IPS-20b (cell line): ENCODE data around the gene B3GAT3.
"Not testable (repeated sequence)": the region's sequence is repeated elsewhere in the genome, so short reads cannot be mapped to it uniquely, and the experiment has no call there.

Source experiments
- H3K27ac ChIP-seq: one replicate; pipeline ENCODE4 v1.5.1; 2013; ENCODE audit warnings: low read length
- H3K27me3 ChIP-seq: 2 replicates; pipeline ENCODE4 v1.6.1; 2013; ENCODE audit warnings: mild to moderate bottlenecking, low read length, inconsistent platforms; ENCODE audit not compliant: insufficient read depth
- H3K36me3 ChIP-seq: 2 replicates; pipeline ENCODE4 v1.6.1; 2013; ENCODE audit warnings: low read depth, mild to moderate bottlenecking, inconsistent platforms, low read length, moderate library complexity; ENCODE audit not compliant: insufficient read depth
- H3K4me1 ChIP-seq: 2 replicates; pipeline ENCODE4 v1.6.1; 2013; ENCODE audit warnings: mild to moderate bottlenecking, control low read depth, inconsistent platforms, low read length, moderate library complexity; ENCODE audit not compliant: insufficient read depth
- H3K4me3 ChIP-seq: 2 replicates; pipeline ENCODE4 v1.5.1; 2013; ENCODE audit warnings: mild to moderate bottlenecking, low read length, inconsistent platforms
- H3K9ac ChIP-seq: 2 replicates; pipeline ENCODE4 v1.6.1; 2013; ENCODE audit warnings: low read depth, mild to moderate bottlenecking, inconsistent platforms, low read length, moderate library complexity
- H3K9me3 ChIP-seq: 2 replicates; pipeline ENCODE4 v1.6.1; 2013; ENCODE audit warnings: mild to moderate bottlenecking, low read depth, low read length, inconsistent platforms; ENCODE audit not compliant: insufficient read depth

Gene B3GAT3

DNA sequence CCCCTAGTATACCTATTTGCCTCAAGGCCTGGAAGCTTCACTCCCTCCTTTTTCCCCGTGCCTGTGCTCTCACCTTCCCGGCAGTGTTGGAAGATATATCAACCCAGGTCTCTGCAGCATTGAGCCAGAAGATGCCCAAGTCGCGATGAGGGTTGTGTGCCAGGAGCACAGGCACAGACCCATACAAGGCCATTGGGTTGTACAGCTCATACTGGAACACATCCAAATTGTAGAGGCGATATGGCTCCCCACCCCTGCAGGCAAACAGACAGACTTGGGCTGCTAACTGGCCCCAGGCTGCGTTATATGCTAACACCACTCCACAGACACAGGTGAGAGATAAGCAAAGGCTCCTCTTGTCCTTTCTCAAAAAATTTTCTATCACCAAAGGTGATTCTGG lies 10.7 kb upstream of the B3GAT3 start:
- Histone ChIP-seq H3K4me3 (no peak overlapping the region), H3K9me3 (no peaks in the 10 kb centered on the region), H3K4me1 (no peaks in the 10 kb centered on the region), H3K27me3 (no peaks in the 10 kb centered on the region), H3K27ac (no peak overlapping the region), H3K9ac (no peak overlapping the region), H3K36me3 (peaks cover 99% of the 10 kb centered on the region)

DNA sequence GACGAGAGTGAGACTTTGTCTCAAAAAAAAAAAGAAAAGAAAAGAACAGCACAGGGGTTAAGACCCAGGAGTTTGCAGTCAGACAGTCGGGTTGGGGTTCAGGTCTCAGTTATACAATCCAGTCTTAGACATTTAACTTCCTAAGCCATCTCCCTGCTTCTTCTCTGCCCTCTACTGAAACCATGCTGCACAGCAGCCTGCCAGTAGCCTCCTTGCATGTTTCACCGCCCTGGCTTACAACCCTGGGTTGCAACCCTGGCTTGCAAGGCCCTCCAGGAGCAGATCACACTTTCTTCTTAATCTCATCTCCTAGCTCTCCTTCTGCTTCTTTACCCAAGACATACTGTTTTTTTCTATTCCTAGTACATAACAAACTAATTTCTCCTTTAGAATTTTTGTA lies 5.9 kb upstream of the B3GAT3 start:
- peaks cover 83% of the 10 kb centered on the region for H3K36me3 ChIP-seq
- no peak overlapping the region for H3K4me3 ChIP-seq
- H3K27me3 ChIP-seq = no peaks in the 10 kb centered on the region
- H3K9me3 ChIP-seq = no peaks in the 10 kb centered on the region
- H3K9ac ChIP-seq = no peak overlapping the region
- no peaks in the 10 kb centered on the region for H3K4me1 ChIP-seq
- no peak overlapping the region for H3K27ac ChIP-seq

DNA sequence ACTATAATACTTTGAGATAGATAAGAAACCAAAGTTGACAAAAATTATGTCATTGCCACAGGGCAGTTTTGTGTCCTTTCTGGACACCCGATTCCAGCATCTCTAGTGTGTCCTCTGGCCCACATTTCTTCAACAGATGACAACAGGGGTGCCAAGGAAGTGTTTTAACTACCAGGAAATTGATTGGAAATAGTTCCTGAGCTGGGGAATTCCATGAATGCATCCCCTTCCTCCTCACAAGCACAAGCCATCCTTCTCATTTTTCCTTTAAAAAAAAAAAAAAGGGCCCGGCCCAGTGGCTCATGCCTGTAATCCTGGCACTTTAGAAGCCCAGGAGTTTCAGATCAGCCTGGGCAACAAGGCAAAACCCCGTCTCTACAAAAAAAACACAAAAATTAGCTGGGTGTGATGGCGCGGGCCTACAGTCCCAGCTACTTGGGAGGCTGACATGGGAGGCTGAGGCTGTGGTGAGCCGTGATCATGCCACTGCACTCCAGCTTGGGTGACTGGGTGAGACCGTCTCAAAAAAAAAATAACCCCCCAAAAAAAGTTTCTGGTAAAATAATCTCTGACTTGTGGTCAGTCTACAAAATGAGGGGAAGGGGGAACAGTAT lies 797 bp upstream of the B3GAT3 start:
- Histone ChIP-seq H3K27me3 (no peaks in the 10 kb centered on the region), H3K4me1 (peaks cover 5% of the 10 kb centered on the region; the same call in 1 of the 2 replicates), H3K9me3 (no peaks in the 10 kb centered on the region), H3K36me3 (peaks cover 32% of the 10 kb centered on the region), H3K4me3 (peak overlapping the region; percentile 59), H3K27ac (no peak overlapping the region), H3K9ac (peak overlapping the region; percentile 71; the same call in 1 of the 2 replicates)

DNA sequence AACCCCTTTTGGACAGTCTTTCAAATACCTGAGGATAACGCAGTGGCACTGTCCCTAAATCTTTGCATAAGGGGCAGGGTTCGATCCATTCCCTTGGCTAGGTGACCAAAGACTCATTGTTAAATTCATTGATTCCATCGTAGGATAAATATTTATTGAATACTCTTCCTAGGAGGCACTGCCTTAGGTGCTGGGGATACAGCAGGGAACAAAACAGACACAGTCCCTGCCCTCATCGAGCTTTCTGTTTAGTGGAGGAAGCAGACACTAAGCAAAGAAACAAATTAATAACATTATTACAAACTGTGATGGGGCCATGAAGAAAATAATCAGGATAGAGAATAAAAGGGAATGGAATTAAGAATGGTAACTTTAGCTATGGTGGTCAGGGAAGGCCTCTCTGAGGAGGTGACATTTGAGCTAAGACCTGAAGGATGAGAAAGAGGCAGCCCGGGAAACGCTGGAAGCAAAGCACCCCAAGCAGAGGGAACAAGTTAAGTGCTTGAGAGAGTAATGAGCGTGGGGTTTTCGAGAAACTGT lies 689 bp downstream of the B3GAT3 start:
- H3K4me1 ChIP-seq = peaks cover 5% of the 10 kb centered on the region; the same call in 1 of the 2 replicates
- no peaks in the 10 kb centered on the region for H3K27me3 ChIP-seq
- H3K4me3 ChIP-seq = peak overlapping the region; percentile 95
- peaks cover 17% of the 10 kb centered on the region for H3K36me3 ChIP-seq
- H3K27ac ChIP-seq = peak overlapping the region; percentile 12
- no peaks in the 10 kb centered on the region for H3K9me3 ChIP-seq
- H3K9ac ChIP-seq = peak overlapping the region; percentile 92

DNA sequence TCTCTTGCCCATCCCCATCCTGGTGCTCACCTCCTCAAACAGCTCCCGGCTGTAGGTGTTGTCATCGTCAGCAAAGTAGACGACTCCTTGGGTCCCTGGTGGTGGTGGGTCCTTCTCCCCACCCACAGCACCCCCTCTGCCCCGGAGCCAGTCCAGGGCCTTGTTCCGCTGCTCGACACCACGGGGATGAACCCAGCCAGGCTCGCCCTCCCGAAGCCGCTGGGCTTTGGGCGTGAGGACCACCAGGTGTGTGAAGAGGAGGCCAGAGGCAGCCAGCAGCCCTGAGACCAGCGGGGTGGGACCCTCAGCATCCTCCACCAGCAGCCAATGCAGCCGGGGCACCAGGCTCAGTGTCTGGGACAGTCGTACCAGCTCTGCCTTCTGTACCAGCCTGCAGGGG lies 4.8 kb downstream of the B3GAT3 start:
- H3K9ac ChIP-seq, H3K4me3 ChIP-seq: not testable (repeated sequence)

DNA sequence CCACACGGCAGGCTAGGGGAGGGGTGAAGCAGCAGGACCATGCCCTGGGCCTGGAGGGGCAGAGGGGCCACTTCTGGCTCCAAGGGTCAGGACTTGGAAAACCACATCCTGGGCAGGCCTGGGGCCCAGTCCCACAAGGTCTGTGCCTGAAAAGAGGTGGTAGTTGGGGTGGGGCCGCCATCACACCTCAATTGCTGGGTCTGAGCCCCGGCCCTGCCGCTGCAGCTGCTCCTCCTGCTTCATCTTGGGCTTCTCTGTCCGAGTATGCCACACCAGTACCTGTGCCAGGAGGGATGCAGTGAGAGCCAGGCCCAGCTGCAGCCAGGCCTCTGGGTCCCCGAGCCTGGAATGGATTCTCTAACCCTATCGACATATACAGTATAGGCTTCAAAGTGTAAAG lies 6.3 kb downstream of the B3GAT3 start:
- Histone ChIP-seq H3K27ac (no peak overlapping the region), H3K27me3 (peaks cover 13% of the 10 kb centered on the region), H3K4me3 (no peak overlapping the region), H3K4me1 (no peaks in the 10 kb centered on the region; the same call in 1 of the 2 replicates), H3K9me3 (no peaks in the 10 kb centered on the region), H3K9ac (no peak overlapping the region), H3K36me3 (no peaks in the 10 kb centered on the region; the same call in 1 of the 2 replicates)

More for the DNA sequence above, 4.8 kb downstream of the B3GAT3 start:
- not testable (repeated sequence) for H3K36me3 ChIP-seq, H3K9me3 ChIP-seq, H3K4me1 ChIP-seq, H3K27me3 ChIP-seq, H3K27ac ChIP-seq

DNA sequence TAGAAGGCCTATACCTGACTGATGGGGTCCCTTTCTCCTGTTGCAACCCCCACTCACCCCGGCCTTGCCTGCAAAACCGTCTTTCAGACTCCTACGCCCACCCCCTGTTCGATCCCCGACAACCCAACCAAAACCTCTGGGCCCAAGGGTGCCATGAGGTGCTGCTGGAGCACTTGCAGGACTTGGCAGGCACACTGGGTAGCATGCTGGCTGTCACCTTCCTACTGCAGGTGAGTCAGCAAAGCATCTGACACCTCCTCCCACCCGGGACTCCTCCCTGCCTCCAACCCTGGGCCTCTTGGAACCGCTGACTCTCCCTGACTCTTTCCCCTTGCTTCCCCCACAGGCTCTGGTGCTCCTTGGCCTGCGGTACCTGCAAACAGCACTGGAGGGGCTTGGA lies 7.5 kb downstream of the B3GAT3 start:
- Histone ChIP-seq H3K9me3 (no peaks in the 10 kb centered on the region), H3K27me3 (peaks cover 13% of the 10 kb centered on the region), H3K36me3 (no peaks in the 10 kb centered on the region; the same call in 1 of the 2 replicates), H3K27ac (no peak overlapping the region), H3K9ac (no peak overlapping the region), H3K4me3 (no peak overlapping the region), H3K4me1 (no peaks in the 10 kb centered on the region; the same call in 1 of the 2 replicates)

DNA sequence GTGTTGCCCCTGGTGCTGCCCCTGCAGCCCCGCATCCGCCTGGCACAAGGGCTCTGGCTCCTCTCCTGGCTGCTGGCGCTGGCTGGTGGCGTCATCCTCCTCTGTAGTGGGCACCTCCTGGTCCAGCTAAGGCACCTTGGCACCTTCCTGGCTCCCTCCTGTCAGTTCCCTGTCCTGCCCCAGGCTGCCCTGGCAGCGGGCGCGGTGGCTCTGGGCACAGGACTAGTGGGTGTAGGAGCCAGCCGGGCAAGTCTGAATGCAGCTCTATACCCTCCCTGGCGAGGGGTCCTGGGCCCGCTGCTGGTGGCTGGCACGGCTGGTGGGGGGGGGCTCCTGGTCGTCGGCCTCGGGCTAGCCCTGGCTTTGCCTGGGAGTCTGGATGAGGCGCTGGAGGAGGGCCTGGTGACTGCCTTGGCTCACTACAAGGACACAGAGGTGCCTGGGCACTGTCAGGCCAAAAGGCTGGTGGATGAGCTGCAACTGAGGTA lies 8.5 kb downstream of the B3GAT3 start:
- H3K27ac ChIP-seq = no peak overlapping the region
- no peak overlapping the region for H3K9ac ChIP-seq
- H3K36me3 ChIP-seq = no peaks in the 10 kb centered on the region; the same call in 1 of the 2 replicates
- H3K4me3 ChIP-seq = peak overlapping the region; percentile 50; the same call in 1 of the 2 replicates
- no peaks in the 10 kb centered on the region for H3K9me3 ChIP-seq
- H3K27me3 ChIP-seq = peaks cover 13% of the 10 kb centered on the region
- H3K4me1 ChIP-seq = no peaks in the 10 kb centered on the region; the same call in 1 of the 2 replicates

DNA sequence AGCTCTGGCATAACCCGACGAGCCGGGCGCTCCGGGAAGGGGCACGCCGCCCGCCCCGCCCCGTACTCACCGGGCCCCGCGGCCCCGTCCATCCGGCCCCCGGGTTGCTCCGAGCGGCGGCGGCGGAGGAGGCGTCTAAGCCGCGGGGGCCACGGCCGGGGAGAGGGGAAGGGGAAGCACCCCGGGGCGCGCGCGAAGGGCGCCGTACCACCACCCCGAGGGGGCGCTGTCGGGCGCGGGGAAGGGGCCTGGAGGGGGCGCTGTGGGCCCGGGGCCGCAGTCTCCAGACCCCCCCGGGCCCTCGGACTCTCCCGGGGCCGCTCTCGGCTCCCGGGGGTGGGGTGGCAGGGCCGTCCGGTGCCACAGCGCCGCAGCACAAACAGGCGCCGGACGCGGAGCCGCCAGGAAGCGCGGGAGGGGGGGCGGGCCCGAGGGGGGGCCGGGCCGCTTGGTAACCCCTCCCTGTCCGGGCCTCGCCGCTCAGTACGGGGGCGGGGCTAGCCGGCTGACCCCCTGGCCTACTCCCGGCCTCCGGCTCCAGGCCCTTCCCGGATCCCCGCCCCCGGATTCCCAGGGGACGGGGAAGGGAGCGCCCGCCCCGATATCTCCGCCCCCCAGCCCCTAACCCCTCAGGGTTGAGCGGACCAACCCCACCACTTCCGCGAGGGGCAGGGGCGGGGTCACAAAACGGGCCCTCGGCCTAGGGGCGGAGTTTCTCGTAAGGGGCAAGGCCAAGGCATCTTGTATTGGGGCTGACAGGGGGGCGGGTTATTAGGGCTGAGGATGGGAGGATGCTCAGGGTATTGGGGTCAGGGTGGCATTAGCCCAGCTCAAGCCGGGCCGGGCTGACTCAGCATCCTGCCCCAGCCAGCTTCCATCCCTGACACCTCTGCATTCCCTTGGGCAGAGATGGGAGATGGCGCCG lies 9.2 kb downstream of the B3GAT3 start, which contains the start of the genes EML3 and ROM1:
Gene EML3, minus strand, starts transcription at position 410 of the 925 bp plus-strand sequence. Its CDS starts 318 bp downstream, at position 92.
Gene ROM1, plus strand, starts transcription at position 892 of the 925 bp plus-strand sequence. Its CDS starts 25 bp downstream, at position 917.
- Histone ChIP-seq H3K27ac (no peak within 1 kb of the TSS), H3K27me3 (peaks cover 13% of the 10 kb centered on the region), H3K4me3 (peak within 1 kb of the TSS; percentile 73), H3K36me3 (no peaks in the 10 kb centered on the region; the same call in 1 of the 2 replicates), H3K9me3 (no peaks in the 10 kb centered on the region), H3K4me1 (no peaks in the 10 kb centered on the region; the same call in 1 of the 2 replicates), H3K9ac (peak within 1 kb of the TSS; percentile 63; the same call in 1 of the 2 replicates)

DNA sequence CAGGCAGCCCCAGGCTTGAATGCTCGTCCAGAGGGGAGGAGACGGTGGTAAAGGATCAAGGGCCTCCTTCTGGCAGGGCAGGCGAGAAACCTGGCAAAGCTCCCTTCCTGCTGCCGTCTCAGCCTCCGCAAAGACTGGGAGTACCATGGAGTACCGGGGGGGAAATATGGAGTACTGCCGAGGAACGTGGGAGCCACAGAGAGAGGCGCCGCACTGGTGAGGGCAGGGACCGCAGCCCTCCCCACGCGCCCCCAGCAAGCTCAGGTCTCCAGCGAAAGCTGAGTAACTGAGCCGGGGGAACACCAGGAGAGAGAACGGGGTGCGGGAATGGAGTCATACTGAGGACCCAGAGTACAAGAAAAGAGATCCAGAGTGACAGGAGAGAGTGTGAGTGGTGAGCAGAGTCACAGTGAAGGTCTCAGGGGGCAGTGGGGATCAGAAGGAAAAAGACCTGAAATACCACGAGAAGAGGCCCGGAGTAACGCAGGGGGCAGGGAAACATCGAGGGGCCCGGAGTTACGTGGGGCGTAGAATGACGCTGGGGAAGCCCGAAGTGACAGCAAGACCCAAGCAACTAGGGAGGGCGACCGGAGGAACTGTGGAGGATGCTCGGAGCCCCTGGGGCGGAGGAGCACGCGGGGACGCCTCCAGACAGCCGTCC lies 10.0 kb downstream of the B3GAT3 start:
- peak overlapping the region; percentile 63; the same call in 1 of the 2 replicates for H3K9ac ChIP-seq
- peaks cover 3% of the 10 kb centered on the region; the same call in 1 of the 2 replicates for H3K4me1 ChIP-seq
- no peaks in the 10 kb centered on the region; the same call in 1 of the 2 replicates for H3K36me3 ChIP-seq
- H3K27ac ChIP-seq = no peak overlapping the region
- peak overlapping the region; percentile 73 for H3K4me3 ChIP-seq
- no peaks in the 10 kb centered on the region for H3K9me3 ChIP-seq
- H3K27me3 ChIP-seq = peaks cover 13% of the 10 kb centered on the region
